Caco-2 (cell line): Measurements from ENCODE around the gene MPPE1. TPM values are rescaled to one million over a fixed set of nuclear protein-coding genes. Genes with fewer than 3 reads are reported as not detected.
A peak's percentile ranks its signal among the peaks of the same experiment; 100 is the strongest.

Experiments used
- BruUV-seq: library from RNA; stranded (reverse); fragments of 400-500 nt; replicated peaks from 2 replicates; lab custom pipeline; 2021; lab: Mats Ljungman, UMichigan
- CTCF ChIA-PET: fragments of 300-600 bp; sonication (Branson Sonifier 250); formaldehyde crosslinking; loops from one replicate; lab custom pipeline; 2022; ENCODE audit warnings: antibody characterized with exemption; lab: Charles Lee
- POLR2A ChIA-PET: fragments of 300-600 bp; sonication (Branson Sonifier 250); formaldehyde crosslinking; loops from one replicate; lab custom pipeline; 2022; ENCODE audit warnings: antibody characterized with exemption; lab: Charles Lee
- DNase-seq, 2 experiments: peaks; one replicate each; pipeline versions ENCODE4 v3.0.0 to v3.0.0-alpha.2; 2020 to 2022
- H3K27me3 ChIP-seq: replicated peaks from 2 replicates; pipeline ENCODE4 v1.6.0; 2011; ENCODE audit warnings: low read length; ENCODE audit not compliant: control insufficient read depth, insufficient read depth
- H3K36me3 ChIP-seq: 2 replicates; pipeline ENCODE4 v1.5.1; 2011; ENCODE audit warnings: low read length; ENCODE audit not compliant: control insufficient read depth, insufficient read depth
- H3K4me1 ChIP-seq: fragments of 250-450 bp; sonication (Bioruptor Pico); 2 replicates; pipeline ENCODE4 v1.5.1; 2020; ENCODE audit warnings: mild to moderate bottlenecking
- H3K4me3 ChIP-seq: 2 replicates; pipeline ENCODE4 v1.5.1; 2011; ENCODE audit warnings: low read depth, mild to moderate bottlenecking, control low read depth, low read length
- H3K9me3 ChIP-seq: fragments of 250-450 bp; sonication (Bioruptor Pico); 2 replicates; pipeline ENCODE4 v1.5.1; 2020; ENCODE audit warnings: mild to moderate bottlenecking, moderate library complexity
- H3K27ac Mint-ChIP-seq: one replicate; pipeline ENCODE4 v1.8.0; 2022; ENCODE audit warnings: mixed read lengths; ENCODE audit not compliant: unreplicated experiment
- H3K27me3 Mint-ChIP-seq: one replicate; pipeline ENCODE4 v1.8.0; 2022; ENCODE audit warnings: mixed read lengths; ENCODE audit not compliant: insufficient read depth, unreplicated experiment
- H3K36me3 Mint-ChIP-seq: one replicate; pipeline ENCODE4 v1.8.0; 2022; ENCODE audit warnings: mild to moderate bottlenecking, mixed read lengths; ENCODE audit not compliant: insufficient read depth, unreplicated experiment
- H3K4me1 Mint-ChIP-seq: one replicate; pipeline ENCODE4 v1.8.0; 2022; ENCODE audit warnings: low read depth, mixed read lengths; ENCODE audit not compliant: unreplicated experiment
- H3K4me3 Mint-ChIP-seq: one replicate; pipeline ENCODE4 v1.8.0; 2022; ENCODE audit warnings: mild to moderate bottlenecking, moderate library complexity, mixed read lengths; ENCODE audit not compliant: unreplicated experiment
- H3K9me3 Mint-ChIP-seq: one replicate; pipeline ENCODE4 v1.8.0; 2022; ENCODE audit warnings: mixed read lengths; ENCODE audit not compliant: unreplicated experiment
- CTCF ChIP-seq, 2 experiments: fragments of 200-600 bp in 1 of 2; IDR thresholded peaks; 1 replicate in 1 of 2; 2 replicates in 1 of 2; pipeline versions ENCODE4 v1.5.1 to v1.8.0; 2011 to 2022; ENCODE audit warnings: antibody characterized with exemption in 1 of 2, control low read depth in 1 of 2, inconsistent platforms in 1 of 2, low read depth in 1 of 2, low read length in 1 of 2, mild to moderate bottlenecking in 1 of 2, moderate library complexity in 1 of 2; ENCODE audit not compliant: insufficient read depth in 1 of 2, severe bottlenecking in 1 of 2, unreplicated experiment in 1 of 2
- intact Hi-C: fragments of 100-400 bp; cut with micrococcal nuclease; formaldehyde crosslinking; loops from one replicate; pipeline ENCODE4 v1.10.0; 2022; ENCODE audit not compliant: unreplicated experiment
- total RNA-seq: library from RNA; stranded (reverse); gene quantifications from 2 replicates; pipeline ENCODE4 v1.2.3, GENCODE V29; 2022

Gene MPPE1
- total RNA-seq, 1 experiment from 2014 or later = 52.6 TPM

- Mint-ChIP-seq H3K36me3 (peaks cover 41% of the 10 kb centered on the region), H3K27ac (peak overlapping the region; percentile 93), H3K4me1 (peaks cover 13% of the 10 kb centered on the region), H3K4me3 (peak overlapping the region; percentile 93), H3K9me3 (no peaks in the 10 kb centered on the region), H3K27me3 (no peaks in the 10 kb centered on the region)
- H3K9me3 ChIP-seq = no peaks in the 10 kb centered on the region
- peak overlapping the region; percentile 91 for H3K4me3 ChIP-seq
- H3K27me3 ChIP-seq = no peaks in the 10 kb centered on the region
- CTCF ChIA-PET = interaction anchor here (0.9 kb wide), 1 partner anchor 23 kb away, joined by 3 read pairs; no protein-coding TSS in a partner anchor
- POLR2A ChIA-PET = interaction anchor here (0.9 to 4.9 kb wide), 2 partner anchors 12 to 42 kb away, joined by 3 to 70 read pairs; no protein-coding TSS in a partner anchor
- DNase-seq = peak in 1 of 2 experiments; percentile 50
- BruUV-seq = TSS peak; percentile 74
- no peak for TF ChIP-seq CTCF (IDR thresholded peaks at IDR 0.05; ENCODE audit: insufficient read depth in 1 of 2, low read depth in 1 of 2, low read length in 1 of 2, severe bottlenecking in 1 of 2, unreplicated experiment in 1 of 2)
- H3K36me3 ChIP-seq = no peaks in the 10 kb centered on the region
- intact Hi-C loops = loop anchor here (2.0 to 5.0 kb wide), 3 partner anchors 35 to 129 kb away; partner anchors contain the start of gene IMPA2
- peaks cover 53% of the 10 kb centered on the region for H3K4me1 ChIP-seq
Observed at GRCh38 chr18:11851806-11852337, 56.2 kb downstream of the MPPE1 start.

- Mint-ChIP-seq H3K9me3 (no peaks in the 10 kb centered on the region), H3K27me3 (no peaks in the 10 kb centered on the region)
- BruUV-seq = no TSS peak
Observed at GRCh38 chr18:11851146-11851805, 56.8 kb downstream of the MPPE1 start, which contains the start of gene CHMP1B. Gene CHMP1B, plus strand, starts transcription at chr18:11851413. Its CDS starts 99 bp downstream, at chr18:11851512.

More at GRCh38 chr18:11851146-11851805, 56.8 kb downstream of the MPPE1 start, which contains the start of gene CHMP1B:
- Mint-ChIP-seq H3K36me3 (peaks cover 35% of the 10 kb centered on the region), H3K27ac (peak within 1 kb of the TSS; percentile 93), H3K4me3 (peak within 1 kb of the TSS; percentile 93), H3K4me1 (peaks cover 13% of the 10 kb centered on the region)
- peaks cover 47% of the 10 kb centered on the region for H3K4me1 ChIP-seq
- H3K4me3 ChIP-seq = peak within 1 kb of the TSS; percentile 91
- peak; percentile 96 to 97 for DNase-seq
- no peak for TF ChIP-seq CTCF (IDR thresholded peaks at IDR 0.05; ENCODE audit: insufficient read depth in 1 of 2, low read depth in 1 of 2, low read length in 1 of 2, severe bottlenecking in 1 of 2, unreplicated experiment in 1 of 2)
- POLR2A ChIA-PET = interaction anchor here (1.4 to 4.9 kb wide), 2 partner anchors 11 to 42 kb away, joined by 9 to 70 read pairs; no protein-coding TSS in a partner anchor
- H3K9me3 ChIP-seq = no peaks in the 10 kb centered on the region
- CTCF ChIA-PET = interaction anchor here (1.5 kb wide), 1 partner anchor 36 kb away, joined by 3 read pairs; no protein-coding TSS in a partner anchor
- no peaks in the 10 kb centered on the region for H3K36me3 ChIP-seq
- H3K27me3 ChIP-seq = no peaks in the 10 kb centered on the region
- intact Hi-C loops = loop anchor here (2.0 to 5.0 kb wide), 3 partner anchors 36 to 130 kb away; partner anchors contain the start of gene IMPA2
